HepG2 (cell line): ENCODE data around the gene CISD3. TPM values are rescaled to one million over a fixed set of nuclear protein-coding genes. Genes with fewer than 3 reads are reported as not detected.

Experiments
- CCDC6 ChIP-seq: sonication (generic); formaldehyde crosslinking; IDR thresholded peaks from 2 replicates; pipeline ENCODE4 v1.8.1; 2022; ENCODE audit warnings: mild to moderate bottlenecking, missing genetic modification reagents, moderate library complexity
- CERS6 ChIP-seq: sonication (generic); formaldehyde crosslinking; IDR thresholded peaks from 2 replicates; pipeline ENCODE4 v1.5.0; 2020; ENCODE audit warnings: missing genetic modification reagents
- ETV6 ChIP-seq: sonication (generic); formaldehyde crosslinking; conservative IDR thresholded peaks from 2 replicates; pipeline ENCODE4 v1.4.0; 2020; ENCODE audit warnings: missing genetic modification reagents
- HDAC1 ChIP-seq: sonication (generic); formaldehyde crosslinking; IDR thresholded peaks from 2 replicates; pipeline ENCODE4 v1.5.1; 2020; ENCODE audit warnings: mild to moderate bottlenecking, missing genetic modification reagents
- JUND ChIP-seq: sonication (generic); formaldehyde crosslinking; IDR thresholded peaks from 2 replicates; pipeline ENCODE4 v1.8.0; 2022; ENCODE audit warnings: mild to moderate bottlenecking, missing genetic modification reagents
- KLF12 ChIP-seq: sonication (generic); formaldehyde crosslinking; IDR thresholded peaks from 2 replicates; pipeline ENCODE4 v1.4.0; 2020; ENCODE audit warnings: missing genetic modification reagents, borderline replicate concordance
- MAZ ChIP-seq, 2 experiments: sonication (generic) in 1 of 2; formaldehyde crosslinking in 1 of 2; IDR thresholded peaks; 2 replicates each; pipeline versions ENCODE4 v1.5.0 to v1.6.1; 2012 to 2020; ENCODE audit warnings: low read depth in 2 of 2, mild to moderate bottlenecking in 2 of 2, borderline replicate concordance in 1 of 2, improper control_type of control experiment in 1 of 2, low read length in 1 of 2, missing genetic modification reagents in 1 of 2, moderate library complexity in 1 of 2
- MED8 ChIP-seq: sonication (generic); formaldehyde crosslinking; IDR thresholded peaks from 2 replicates; pipeline ENCODE4 v1.8.1; 2023; ENCODE audit warnings: mild to moderate bottlenecking, missing genetic modification reagents; ENCODE audit not compliant: insufficient replicate concordance
- PHF5A ChIP-seq: IDR thresholded peaks from one replicate; pipeline ENCODE4 v1.6.1; 2018; ENCODE audit warnings: low read depth, missing genetic modification reagents; ENCODE audit not compliant: unreplicated experiment
- RXRB ChIP-seq: IDR thresholded peaks from 2 replicates; pipeline ENCODE4 v1.6.1; 2016; ENCODE audit warnings: borderline replicate concordance, missing genetic modification reagents, missing compliant biosample characterization
- SMAD1 ChIP-seq: sonication (generic); formaldehyde crosslinking; IDR thresholded peaks from 2 replicates; pipeline ENCODE4 v1.4.0; 2020; ENCODE audit warnings: missing genetic modification reagents, low read depth, mild to moderate bottlenecking, borderline replicate concordance
- SOX13 ChIP-seq, 3 experiments: fragments of 450-650 bp in 1 of 3; sonication (generic) in 1 of 3; formaldehyde crosslinking in 1 of 3; IDR thresholded peaks in 2 of 3; conservative IDR thresholded peaks in 1 of 3; 2 replicates each; pipeline versions ENCODE4 v1.5.0 to v1.6.1; 2016 to 2020; ENCODE audit warnings: antibody characterized with exemption in 1 of 3, mild to moderate bottlenecking in 1 of 3, missing compliant biosample characterization in 1 of 3, missing genetic modification reagents in 1 of 3, moderate library complexity in 1 of 3
- TEAD3 ChIP-seq: optimal IDR thresholded peaks from 2 replicates; pipeline ENCODE3; 2016; ENCODE audit warnings: borderline replicate concordance
- TFDP1 ChIP-seq: IDR thresholded peaks from 2 replicates; pipeline ENCODE4 v1.6.1; 2016; ENCODE audit warnings: missing compliant biosample characterization, missing genetic modification reagents, borderline replicate concordance
- YEATS4 ChIP-seq: sonication (generic); formaldehyde crosslinking; IDR thresholded peaks from 2 replicates; pipeline ENCODE4 v1.4.0; 2020; ENCODE audit warnings: missing genetic modification reagents, borderline replicate concordance
- ZNF124 ChIP-seq: sonication (generic); formaldehyde crosslinking; IDR thresholded peaks from 2 replicates; pipeline ENCODE4 v1.4.0; 2020; ENCODE audit warnings: missing genetic modification reagents
- ZNF260 ChIP-seq: sonication (generic); formaldehyde crosslinking; IDR thresholded peaks from 2 replicates; pipeline ENCODE4 v1.4.0; 2020; ENCODE audit warnings: missing genetic modification reagents, low read depth, mild to moderate bottlenecking, borderline replicate concordance
- ZNF496 ChIP-seq: sonication (generic); formaldehyde crosslinking; IDR thresholded peaks from 2 replicates; pipeline ENCODE4 v1.8.1; 2023; ENCODE audit warnings: mild to moderate bottlenecking, moderate library complexity, missing genetic modification reagents; ENCODE audit not compliant: insufficient replicate concordance
- ZSCAN20 ChIP-seq: sonication (generic); formaldehyde crosslinking; IDR thresholded peaks from 2 replicates; pipeline ENCODE4 v1.4.0; 2020; ENCODE audit warnings: missing genetic modification reagents, mild to moderate bottlenecking, borderline replicate concordance
- polyA plus RNA-seq, 8 experiments: library from polyadenylated mRNA; depleted of rRNA in 3 of 8; stranded (reverse) in 7 of 8; unstranded in 1 of 8; fragments of >200 nt; fragmentation: Illumina TruSeq in 4 of 8; extraction: Trizol in 4 of 8; gene quantifications; 2 replicates each; pipeline versions ENCODE4 v1.2.1 to v1.2.3, GENCODE V29; 2011 to 2016; ENCODE audit warnings: low read depth in 4 of 8, missing spikeins in 1 of 8, mixed read lengths in 1 of 8; ENCODE audit not compliant: insufficient read depth in 1 of 8
- total RNA-seq, 5 experiments: library from RNA; depleted of rRNA; stranded (reverse); fragments of >200 nt; fragmentation: Illumina TruSeq; extraction: Trizol; gene quantifications; 2 replicates each; pipeline ENCODE4 v1.2.3, GENCODE V29; 2016; ENCODE audit warnings: low read depth in 1 of 5
- TF ChIP-seq, protein P1 (sequence below): sonication (generic); formaldehyde crosslinking; IDR thresholded peaks from 2 replicates; pipeline ENCODE4 v1.8.0; 2022; ENCODE audit warnings: missing genetic modification reagents, mild to moderate bottlenecking, borderline replicate concordance
- TF ChIP-seq, protein P2 (sequence below): sonication (generic); formaldehyde crosslinking; IDR thresholded peaks from 2 replicates; pipeline ENCODE4 v1.4.0; 2020; ENCODE audit warnings: missing genetic modification reagents
- TF ChIP-seq, protein P3 (sequence below): sonication (generic); formaldehyde crosslinking; IDR thresholded peaks from 2 replicates; pipeline ENCODE4 v1.4.0; 2020; ENCODE audit warnings: missing genetic modification reagents

The CISD3 gene
- total and polyA plus RNA-seq, 2 of the 13 experiments (the other 11 are each of a cell fraction or from before 2014, with no cell fraction given), result 30.0 to 34.1 TPM

- TF ChIP-seq SMAD1 (CRISPR knock-in tag) (peak; percentile 82; the same call in 1 of the 2 replicates), ZNF124 (CRISPR knock-in tag) (peak; percentile 49; the same call in 1 of the 2 replicates), YEATS4 (CRISPR knock-in tag) (peak; percentile 85), PHF5A (CRISPR knock-in tag) (peak; percentile 74), ETV6 (CRISPR knock-in tag) (peak; percentile 77; the same call in 1 of the 2 replicates), ZSCAN20 (CRISPR knock-in tag) (0 out of 2 replicates have a peak, but pooled peaks have one; percentile 11), TEAD3 (CRISPR knock-in tag) (peak; percentile 21), KLF12 (CRISPR knock-in tag) (peak; percentile 77), SOX13 (IDR thresholded peaks at IDR 0.05) (no peak), SOX13 (CRISPR knock-in tag; conservative IDR thresholded peaks at IDR 0.05 in 1 of 2, IDR thresholded peaks at IDR 0.05 in 1 of 2) (peak in 1 of 2 experiments; percentile 15; a peak in 1 of 4 replicates), ZNF260 (CRISPR knock-in tag) (no peak), CERS6 (CRISPR knock-in tag) (no peak), RXRB (CRISPR knock-in tag) (0 out of 2 replicates have a peak, but pooled peaks have one; percentile 3), HDAC1 (CRISPR knock-in tag) (peak; percentile 52; the same call in 1 of the 2 replicates), MED8 (CRISPR knock-in tag) (peak; percentile 56), MAZ (IDR thresholded peaks at IDR 0.05; ENCODE audit: borderline replicate concordance, low read depth, low read length) (peak; percentile 58), MAZ (CRISPR knock-in tag; IDR thresholded peaks at IDR 0.05; ENCODE audit: low read depth) (peak; percentile 98), ZNF496 (CRISPR knock-in tag) (no peak), TFDP1 (peak; percentile 80), CCDC6 (CRISPR knock-in tag) (peak; percentile 81), JUND (CRISPR knock-in tag) (0 out of 2 replicates have a peak, but pooled peaks have one; percentile 38)
- TF ChIP-seq, protein P1, sequence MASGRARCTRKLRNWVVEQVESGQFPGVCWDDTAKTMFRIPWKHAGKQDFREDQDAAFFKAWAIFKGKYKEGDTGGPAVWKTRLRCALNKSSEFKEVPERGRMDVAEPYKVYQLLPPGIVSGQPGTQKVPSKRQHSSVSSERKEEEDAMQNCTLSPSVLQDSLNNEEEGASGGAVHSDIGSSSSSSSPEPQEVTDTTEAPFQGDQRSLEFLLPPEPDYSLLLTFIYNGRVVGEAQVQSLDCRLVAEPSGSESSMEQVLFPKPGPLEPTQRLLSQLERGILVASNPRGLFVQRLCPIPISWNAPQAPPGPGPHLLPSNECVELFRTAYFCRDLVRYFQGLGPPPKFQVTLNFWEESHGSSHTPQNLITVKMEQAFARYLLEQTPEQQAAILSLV (CRISPR knock-in tag), result peak; percentile 68; the same call in 1 of the 2 replicates
- TF ChIP-seq, protein P2, sequence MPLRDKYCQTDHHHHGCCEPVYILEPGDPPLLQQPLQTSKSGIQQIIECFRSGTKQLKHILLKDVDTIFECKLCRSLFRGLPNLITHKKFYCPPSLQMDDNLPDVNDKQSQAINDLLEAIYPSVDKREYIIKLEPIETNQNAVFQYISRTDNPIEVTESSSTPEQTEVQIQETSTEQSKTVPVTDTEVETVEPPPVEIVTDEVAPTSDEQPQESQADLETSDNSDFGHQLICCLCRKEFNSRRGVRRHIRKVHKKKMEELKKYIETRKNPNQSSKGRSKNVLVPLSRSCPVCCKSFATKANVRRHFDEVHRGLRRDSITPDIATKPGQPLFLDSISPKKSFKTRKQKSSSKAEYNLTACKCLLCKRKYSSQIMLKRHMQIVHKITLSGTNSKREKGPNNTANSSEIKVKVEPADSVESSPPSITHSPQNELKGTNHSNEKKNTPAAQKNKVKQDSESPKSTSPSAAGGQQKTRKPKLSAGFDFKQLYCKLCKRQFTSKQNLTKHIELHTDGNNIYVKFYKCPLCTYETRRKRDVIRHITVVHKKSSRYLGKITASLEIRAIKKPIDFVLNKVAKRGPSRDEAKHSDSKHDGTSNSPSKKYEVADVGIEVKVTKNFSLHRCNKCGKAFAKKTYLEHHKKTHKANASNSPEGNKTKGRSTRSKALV (CRISPR knock-in tag), result peak; percentile 92
- TF ChIP-seq, protein P3, sequence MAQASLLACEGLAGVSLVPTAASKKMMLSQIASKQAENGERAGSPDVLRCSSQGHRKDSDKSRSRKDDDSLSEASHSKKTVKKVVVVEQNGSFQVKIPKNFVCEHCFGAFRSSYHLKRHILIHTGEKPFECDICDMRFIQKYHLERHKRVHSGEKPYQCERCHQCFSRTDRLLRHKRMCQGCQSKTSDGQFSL (CRISPR knock-in tag), result peak; percentile 45
Measured at GRCh38 chr17:38729886-38730525, at the start of gene CISD3 (continued).
